Mesenchymal stem cell (in vitro differentiated cells and primary cell): ENCODE measurements around the gene SYT17.

Experiments
- DNase-seq: peaks from one replicate; pipeline ENCODE4 v3.0.0-alpha.2; 2013
- H2AFZ ChIP-seq: one replicate; pipeline ENCODE4 v1.6.1; 2013; ENCODE audit warnings: low read depth, mild to moderate bottlenecking, control low read depth, inconsistent platforms, low read length, moderate library complexity
- H2AK5ac ChIP-seq: 2 replicates; pipeline ENCODE4 v1.6.1; 2013; ENCODE audit warnings: low read length, moderate library complexity, mild to moderate bottlenecking, inconsistent platforms; ENCODE audit not compliant: severe bottlenecking
- H2BK120ac ChIP-seq: one replicate; pipeline ENCODE4 v1.6.1; 2013; ENCODE audit warnings: low read depth, mild to moderate bottlenecking, inconsistent platforms, low read length, moderate library complexity
- H2BK12ac ChIP-seq, 2 experiments: one replicate each; pipeline ENCODE4 v1.6.1; 2013; ENCODE audit warnings: inconsistent platforms in 2 of 2, low read length in 2 of 2, mild to moderate bottlenecking in 2 of 2, moderate library complexity in 2 of 2, control low read depth in 1 of 2
- H2BK15ac ChIP-seq: one replicate; pipeline ENCODE4 v1.6.1; 2013; ENCODE audit warnings: mild to moderate bottlenecking, low read depth, inconsistent platforms; ENCODE audit not compliant: poor library complexity, severe bottlenecking
- H2BK5ac ChIP-seq: 2 replicates; pipeline ENCODE4 v1.6.1; 2013; ENCODE audit warnings: low read depth, mild to moderate bottlenecking, low read length, control low read depth, inconsistent platforms; ENCODE audit not compliant: poor library complexity, severe bottlenecking
- H3K14ac ChIP-seq, 2 experiments: one replicate each; pipeline ENCODE4 v1.6.1; 2013; ENCODE audit warnings: inconsistent platforms in 2 of 2, low read length in 2 of 2, control low read depth in 1 of 2, mild to moderate bottlenecking in 1 of 2, moderate library complexity in 1 of 2
- H3K18ac ChIP-seq, 2 experiments: one replicate each; pipeline ENCODE4 v1.6.1; 2013; ENCODE audit warnings: inconsistent platforms in 2 of 2, low read length in 2 of 2, control low read depth in 1 of 2, low read depth in 1 of 2, mild to moderate bottlenecking in 1 of 2
- H3K23ac ChIP-seq, 2 experiments: one replicate each; pipeline ENCODE4 v1.6.1; 2013; ENCODE audit warnings: inconsistent platforms in 2 of 2, low read length in 2 of 2, mild to moderate bottlenecking in 2 of 2, moderate library complexity in 2 of 2, control low read depth in 1 of 2
- H3K27ac ChIP-seq: 2 replicates; pipeline ENCODE4 v1.5.1; 2013; ENCODE audit warnings: mild to moderate bottlenecking, moderate library complexity, low read length, control low read depth, inconsistent platforms; ENCODE audit not compliant: poor library complexity, severe bottlenecking
- H3K27me3 ChIP-seq, 2 experiments: 2 replicates each; pipeline versions ENCODE4 v1.6.1 to v1.7.0; 2013; ENCODE audit warnings: low read length in 2 of 2, mild to moderate bottlenecking in 2 of 2, moderate library complexity in 2 of 2, control low read depth in 1 of 2, inconsistent platforms in 1 of 2; ENCODE audit not compliant: control insufficient read depth in 1 of 2, insufficient read depth in 1 of 2
- H3K36me3 ChIP-seq, 2 experiments: 2 replicates each; pipeline versions ENCODE4 v1.6.1 to v1.7.0; 2013; ENCODE audit warnings: low read length in 2 of 2, control low read depth in 1 of 2, inconsistent platforms in 1 of 2, low read depth in 1 of 2, mild to moderate bottlenecking in 1 of 2; ENCODE audit not compliant: insufficient read depth in 2 of 2, control insufficient read depth in 1 of 2
- H3K4ac ChIP-seq, 2 experiments: one replicate each; pipeline ENCODE4 v1.6.1; 2013; ENCODE audit warnings: inconsistent platforms in 2 of 2, low read length in 2 of 2, mild to moderate bottlenecking in 2 of 2, moderate library complexity in 2 of 2, control low read depth in 1 of 2, low read depth in 1 of 2
- H3K4me1 ChIP-seq: 2 replicates; pipeline ENCODE4 v1.6.1; 2013; ENCODE audit warnings: low read depth, low read length, control low read depth; ENCODE audit not compliant: control insufficient read depth, insufficient read depth
- H3K4me2 ChIP-seq: 2 replicates; pipeline ENCODE4 v1.6.1; 2013; ENCODE audit warnings: low read length, mild to moderate bottlenecking, inconsistent platforms; ENCODE audit not compliant: poor library complexity, severe bottlenecking
- H3K4me3 ChIP-seq, 2 experiments: 2 replicates each; pipeline versions ENCODE4 v1.5.1 to v1.7.0; 2013; ENCODE audit warnings: low read length in 2 of 2, mild to moderate bottlenecking in 2 of 2, control low read depth in 1 of 2, low read depth in 1 of 2; ENCODE audit not compliant: insufficient read depth in 1 of 2
- H3K79me1 ChIP-seq: replicated peaks from 2 replicates; pipeline ENCODE4 v1.6.1; 2013; ENCODE audit warnings: mild to moderate bottlenecking, control low read depth, low read length, inconsistent platforms; ENCODE audit not compliant: poor library complexity, severe bottlenecking
- H3K9ac ChIP-seq: 2 replicates; pipeline ENCODE4 v1.7.0; 2013; ENCODE audit warnings: mild to moderate bottlenecking, low read length, moderate library complexity
- H3K9me3 ChIP-seq: 2 replicates; pipeline ENCODE4 v1.7.0; 2013; ENCODE audit warnings: mild to moderate bottlenecking, low read length; ENCODE audit not compliant: control insufficient read depth
- H4K8ac ChIP-seq: one replicate; pipeline ENCODE4 v1.6.1; 2013; ENCODE audit warnings: inconsistent platforms, mild to moderate bottlenecking, low read length, moderate library complexity
- H4K91ac ChIP-seq: one replicate; pipeline ENCODE4 v1.6.1; 2013; ENCODE audit warnings: mild to moderate bottlenecking, low read length, inconsistent platforms
- WGBS: methylation state at CpG from one replicate; pipeline ENCODE4 v1.1.7; 2013; ENCODE audit warnings: mixed read lengths; 5-methylcytosine and 5-hydroxymethylcytosine counted together

SYT17 gene

DNA sequence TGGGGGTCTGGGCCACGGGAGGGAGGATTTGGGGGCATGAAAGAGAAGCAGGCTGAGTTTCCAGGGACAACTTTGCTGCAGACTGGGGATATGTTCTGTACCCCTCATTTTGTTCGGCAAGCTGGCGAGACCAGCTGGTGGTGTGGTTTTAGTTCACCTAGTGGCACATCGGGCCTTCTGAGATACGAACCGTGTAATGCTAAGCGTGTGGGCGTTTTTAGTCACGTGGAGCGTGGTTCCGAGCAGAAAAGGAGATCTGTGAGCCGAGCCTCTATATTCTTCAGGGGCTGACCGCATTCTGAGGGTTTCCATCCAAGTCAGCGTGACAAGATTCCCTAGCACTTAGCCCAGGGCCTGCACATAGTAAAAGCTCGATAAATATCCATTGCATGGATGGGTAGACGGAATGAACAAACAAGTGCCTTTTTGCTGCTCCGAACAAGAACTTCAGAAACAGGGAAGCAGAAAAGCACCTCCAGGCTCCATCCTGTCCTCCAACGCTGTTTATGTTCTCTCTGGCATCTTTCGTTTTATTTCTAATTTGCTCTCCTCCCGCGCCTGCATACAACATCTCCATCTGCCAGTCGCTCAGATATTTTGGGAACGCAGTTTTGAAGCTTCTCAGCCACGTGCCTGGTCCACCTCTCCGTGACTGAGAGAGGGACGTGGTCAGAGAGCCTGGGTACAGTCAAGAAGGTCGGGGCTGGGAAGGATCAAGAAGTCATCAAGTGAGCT is 5.8 kb downstream of the SYT17 start:
- H3K9me3 ChIP-seq: peaks cover 3% of the 10 kb centered on the region
- no peak overlapping the region for H3K4ac ChIP-seq
- H2BK5ac ChIP-seq: no peak overlapping the region
- no peak overlapping the region for H3K27ac ChIP-seq
- peaks cover 41 to 47% of the 10 kb centered on the region in 2 experiments for H3K27me3 ChIP-seq
- no peak overlapping the region for H3K23ac ChIP-seq
- DNase-seq: no peak
- no peak overlapping the region for H2BK15ac ChIP-seq
- no peak overlapping the region for H4K8ac ChIP-seq
- H3K4me1 ChIP-seq: peaks cover 1% of the 10 kb centered on the region
- H2BK12ac ChIP-seq: no peak overlapping the region
- H3K14ac ChIP-seq: no peak overlapping the region
- no peak overlapping the region for H3K9ac ChIP-seq
- 92% methylated on average over 27 of the region's 27 CpGs for WGBS
- H3K4me2 ChIP-seq: no peak overlapping the region
- no peaks in the 10 kb centered on the region for H3K36me3 ChIP-seq
- H3K18ac ChIP-seq: no peak overlapping the region
- H2AFZ ChIP-seq: no peak overlapping the region
- no peak overlapping the region for H2BK120ac ChIP-seq
- H3K4me3 ChIP-seq: no peak overlapping the region
- no peak overlapping the region for H2AK5ac ChIP-seq
- H4K91ac ChIP-seq: peak overlapping the region; percentile 35
- H3K79me1 ChIP-seq: no peaks in the 10 kb centered on the region

DNA sequence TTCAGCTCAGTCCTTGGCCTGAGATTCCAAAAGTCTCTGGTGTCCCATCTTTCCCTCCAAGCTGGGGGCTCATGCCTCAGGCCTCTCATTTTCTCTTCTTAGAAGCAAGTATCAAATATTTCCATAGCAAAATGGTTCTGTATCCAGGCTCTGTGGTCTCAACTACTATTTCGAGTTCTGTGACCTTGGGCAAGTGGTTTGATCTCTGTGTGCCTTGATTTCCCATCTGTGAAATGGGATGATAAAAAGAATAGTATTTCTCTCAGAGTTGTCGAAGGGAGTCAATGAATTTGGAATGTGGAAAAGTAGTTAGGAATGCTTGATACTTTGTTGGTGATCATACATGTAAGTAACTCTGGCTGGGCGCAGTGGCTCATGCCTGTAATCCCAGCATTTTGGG is 6.4 kb downstream of the SYT17 start:
- Histone ChIP-seq H3K4me2 (no peak overlapping the region), H3K18ac (no peak overlapping the region), H4K8ac (no peak overlapping the region), H3K4ac (no peak overlapping the region), H2BK120ac (no peak overlapping the region), H3K9me3 (peaks cover 2% of the 10 kb centered on the region), H3K27ac (no peak overlapping the region), H2BK15ac (no peak overlapping the region), H3K79me1 (no peaks in the 10 kb centered on the region), H2AFZ (no peak overlapping the region), H3K9ac (no peak overlapping the region), H2AK5ac (no peak overlapping the region), H3K36me3 (no peaks in the 10 kb centered on the region), H3K27me3 (peaks cover 35 to 41% of the 10 kb centered on the region in 2 experiments), H3K23ac (no peak overlapping the region), H4K91ac (no peak overlapping the region), H2BK12ac (no peak overlapping the region), H3K14ac (no peak overlapping the region), H3K4me3 (no peak overlapping the region), H2BK5ac (no peak overlapping the region), H3K4me1 (no peaks in the 10 kb centered on the region)
- DNase-seq: no peak
- WGBS: 86% methylated on average over 3 of the region's 3 CpGs

DNA sequence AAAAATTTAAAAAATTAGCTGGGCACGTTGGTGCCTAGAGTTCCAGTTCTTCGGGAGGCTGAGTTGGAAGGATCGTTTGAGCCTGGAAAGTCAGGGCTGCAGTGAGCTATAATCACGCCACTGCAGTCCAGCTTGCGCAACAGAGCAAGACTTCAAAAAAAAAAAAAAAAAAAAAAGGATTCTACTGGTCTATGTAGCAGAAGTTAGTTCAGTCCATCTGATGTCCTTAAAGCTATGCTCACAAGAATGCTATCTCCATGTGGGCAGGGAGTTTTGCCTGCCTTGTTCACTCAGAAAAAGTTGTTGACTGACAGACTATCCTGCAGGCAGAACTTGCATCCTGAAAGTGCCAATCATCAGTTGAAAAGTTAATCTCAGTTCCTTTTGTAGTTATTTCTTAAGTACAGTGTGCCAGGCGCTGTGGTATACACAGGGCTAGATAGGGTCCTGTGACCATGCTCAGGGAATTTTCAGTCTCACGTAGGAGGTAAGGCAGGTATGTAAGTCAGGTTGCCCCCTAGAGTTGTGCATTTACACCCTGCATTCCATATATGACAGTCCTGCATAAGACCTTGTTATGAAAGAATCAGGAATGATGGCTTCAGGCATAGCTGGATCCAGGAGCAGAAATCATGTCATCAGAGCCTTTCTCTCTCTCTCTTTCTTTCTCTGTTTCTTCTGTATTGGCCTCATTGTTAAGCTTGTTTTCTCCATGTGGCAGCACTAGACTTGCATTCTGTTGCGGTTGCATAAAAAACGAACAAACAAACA is 7.6 kb downstream of the SYT17 start:
- Histone ChIP-seq H4K91ac (no peak overlapping the region), H2AK5ac (no peak overlapping the region), H3K9me3 (no peaks in the 10 kb centered on the region), H3K9ac (no peak overlapping the region), H3K23ac (no peak overlapping the region), H3K79me1 (no peaks in the 10 kb centered on the region), H3K27me3 (peaks cover 23 to 29% of the 10 kb centered on the region in 2 experiments), H2BK15ac (no peak overlapping the region), H3K27ac (no peak overlapping the region), H3K36me3 (no peaks in the 10 kb centered on the region), H2AFZ (no peak overlapping the region), H3K4me2 (no peak overlapping the region), H3K14ac (no peak overlapping the region), H3K4me1 (no peaks in the 10 kb centered on the region), H2BK12ac (no peak overlapping the region), H3K4me3 (no peak overlapping the region), H3K18ac (peak overlapping the region in 1 of 2 experiments; percentile 11), H2BK5ac (no peak overlapping the region), H4K8ac (no peak overlapping the region), H2BK120ac (no peak overlapping the region), H3K4ac (peak overlapping the region in 1 of 2 experiments; percentile 8)
- WGBS: 79% methylated on average over 8 of the region's 9 CpGs
- peak; percentile 50 for DNase-seq

DNA sequence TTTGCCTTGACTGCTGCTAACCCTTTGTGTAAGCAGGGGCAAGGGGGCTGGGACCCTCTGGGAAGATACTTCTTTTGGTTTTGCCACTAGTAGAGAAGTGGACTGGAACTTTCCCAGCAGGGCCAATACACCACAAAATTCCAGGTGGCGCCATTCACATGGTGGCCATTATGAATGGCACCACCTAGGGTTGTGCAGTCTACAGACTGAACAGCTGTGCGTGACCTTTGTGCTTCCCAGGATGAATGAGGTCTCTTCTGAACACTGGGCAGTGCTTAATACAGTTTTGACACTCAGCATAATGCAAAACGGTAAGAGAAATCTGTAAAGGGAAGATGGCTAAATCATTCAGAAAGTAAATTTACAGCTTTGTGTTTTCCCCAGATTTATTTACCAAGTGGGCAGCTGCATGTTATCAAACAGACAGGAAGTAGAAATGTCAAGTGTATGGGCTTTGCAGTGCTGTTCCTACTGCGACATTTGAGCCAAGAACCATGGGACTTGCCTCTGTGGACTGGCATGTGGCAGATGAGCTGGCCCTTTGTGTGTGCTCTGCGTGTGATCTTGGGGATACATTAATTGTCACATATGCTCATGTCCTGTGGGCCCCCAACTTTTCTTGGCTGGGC is 9.2 kb downstream of the SYT17 start:
- H2BK15ac ChIP-seq: no peak overlapping the region

More for the DNA sequence above, 9.2 kb downstream of the SYT17 start:
- Histone ChIP-seq H3K9me3 (no peaks in the 10 kb centered on the region), H4K8ac (no peak overlapping the region), H3K4me2 (no peak overlapping the region), H3K4ac (no peak overlapping the region), H2BK120ac (no peak overlapping the region), H3K18ac (peak overlapping the region; percentile 25 to 42), H3K27ac (no peak overlapping the region), H3K27me3 (peaks cover 14 to 21% of the 10 kb centered on the region in 2 experiments), H3K23ac (no peak overlapping the region), H2BK5ac (no peak overlapping the region), H4K91ac (no peak overlapping the region), H3K79me1 (no peaks in the 10 kb centered on the region), H2BK12ac (no peak overlapping the region), H3K4me3 (no peak overlapping the region), H3K9ac (no peak overlapping the region), H2AK5ac (no peak overlapping the region), H3K36me3 (no peaks in the 10 kb centered on the region), H3K4me1 (no peaks in the 10 kb centered on the region), H2AFZ (no peak overlapping the region), H3K14ac (peak overlapping the region in 1 of 2 experiments; percentile 45)
- WGBS: 73% methylated on average over 5 of the region's 5 CpGs
- DNase-seq: peak; percentile 34
